Activated CD4-positive, alpha-beta memory T cell treated with anti-CD3 and anti-CD28 coated beads, Interleukin-2, amount 10 ng/mL, durations not matched to agents 7 days and 5 days (primary cell): ENCODE data around the gene GLIS1. TPM values are rescaled to one million over a fixed set of nuclear protein-coding genes. Genes with fewer than 3 reads are reported as not detected.
"Not testable (repeated sequence)": the region's sequence is repeated elsewhere in the genome, so short reads cannot be mapped to it uniquely, and the experiment has no call there.

Experiments used
- CTCF ChIA-PET: fragments of 350-600 bp; sonication (Branson Sonifier 250); formaldehyde crosslinking; loops from one replicate; lab custom pipeline; 2021; ENCODE audit warnings: antibody characterized with exemption, inconsistent platforms; lab: Charles Lee
- POLR2A ChIA-PET: fragments of 350-600 bp; sonication (Branson Sonifier 250); formaldehyde crosslinking; loops from one replicate; lab custom pipeline; 2021; ENCODE audit warnings: antibody characterized with exemption; lab: Charles Lee
- DNase-seq: peaks from one replicate; pipeline ENCODE4 v3.0.0-alpha.2; 2020
- H3K27ac Mint-ChIP-seq: one replicate; pipeline ENCODE4 v1.8.0; 2021; ENCODE audit warnings: mild to moderate bottlenecking, mixed read lengths
- H3K27me3 Mint-ChIP-seq: one replicate; pipeline ENCODE4 v1.8.0; 2021; ENCODE audit warnings: mixed read lengths
- H3K36me3 Mint-ChIP-seq: one replicate; pipeline ENCODE4 v1.8.0; 2021; ENCODE audit warnings: low read depth, mixed read lengths
- H3K4me1 Mint-ChIP-seq: one replicate; pipeline ENCODE4 v1.8.0; 2021; ENCODE audit warnings: mixed read lengths
- H3K4me3 Mint-ChIP-seq: one replicate; pipeline ENCODE4 v1.8.0; 2021; ENCODE audit warnings: mild to moderate bottlenecking, mixed read lengths
- H3K9me3 Mint-ChIP-seq: one replicate; pipeline ENCODE4 v1.8.0; 2021; ENCODE audit warnings: mixed read lengths
- total RNA-seq, 2 experiments: library from RNA; stranded (reverse); gene quantifications; one replicate each; pipeline ENCODE4 v1.2.3, GENCODE V29; 2021

The GLIS1 gene
- total RNA-seq, 2 experiments from 2014 or later: not detected

DNA sequence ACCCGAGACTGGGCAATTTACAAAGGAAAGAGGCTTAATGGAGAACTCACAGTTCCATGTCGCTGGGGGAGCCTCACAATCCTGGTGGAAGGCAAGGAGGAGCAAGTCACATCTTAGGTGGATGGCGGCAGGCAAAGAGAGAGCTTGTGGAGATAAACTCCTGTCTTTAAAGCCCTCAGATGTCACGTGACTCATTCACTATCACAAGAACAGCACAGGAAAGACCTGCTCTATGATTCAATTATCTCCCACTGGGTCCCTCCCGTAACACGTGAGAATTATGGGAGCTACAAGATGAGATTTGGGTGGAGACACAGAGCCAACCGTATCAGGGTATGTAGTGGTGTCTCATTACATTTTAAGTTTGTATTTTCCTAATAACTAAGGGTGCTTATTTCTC lies 21.5 kb upstream of the GLIS1 start:
- DNase-seq, H3K9me3 Mint-ChIP-seq, H3K4me3 Mint-ChIP-seq, H3K27ac Mint-ChIP-seq, CTCF ChIA-PET, H3K4me1 Mint-ChIP-seq, POLR2A ChIA-PET, H3K27me3 Mint-ChIP-seq: not testable (repeated sequence)
- peaks cover 13% of the 10 kb centered on the region for H3K36me3 Mint-ChIP-seq

DNA sequence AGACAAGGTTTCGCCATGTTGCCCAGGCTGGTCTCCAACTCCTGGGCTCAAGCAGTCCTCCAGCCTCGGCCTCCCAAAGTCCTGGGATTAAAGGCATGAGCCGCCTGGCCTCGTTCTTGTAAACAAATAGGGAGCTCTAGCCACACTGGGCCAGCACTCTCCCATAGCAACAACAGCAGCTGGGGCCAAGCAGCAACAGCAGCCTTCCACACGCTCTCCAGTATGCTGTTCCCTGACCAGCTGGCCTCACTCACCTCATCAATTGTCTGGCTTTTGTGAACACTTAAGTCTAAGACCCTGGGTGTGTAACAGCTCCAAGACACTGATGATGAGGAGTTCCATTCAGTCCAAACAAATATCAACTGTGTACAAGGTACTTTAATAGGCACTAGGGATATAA lies 16.9 kb upstream of the GLIS1 start:
- Mint-ChIP-seq H3K9me3 (no peaks in the 10 kb centered on the region), H3K27me3 (no peaks in the 10 kb centered on the region), H3K36me3 (peaks cover 4% of the 10 kb centered on the region), H3K27ac (no peak overlapping the region), H3K4me3 (no peak overlapping the region), H3K4me1 (no peaks in the 10 kb centered on the region)
- CTCF ChIA-PET: interaction anchor here (1.8 kb wide), 1 partner anchor 271 kb away, joined by 5 read pairs; no protein-coding TSS in a partner anchor
- POLR2A ChIA-PET: no interaction called here
- no peak for DNase-seq

GRCh38 chr1:53754484-53755312 lies 15.7 kb upstream of the GLIS1 start:
- Mint-ChIP-seq H3K4me1 (no peaks in the 10 kb centered on the region), H3K36me3 (no peaks in the 10 kb centered on the region), H3K27me3 (no peaks in the 10 kb centered on the region), H3K4me3 (no peak overlapping the region), H3K9me3 (no peaks in the 10 kb centered on the region), H3K27ac (no peak overlapping the region)
- ChIA-PET POLR2A (no interaction called here), CTCF (interaction anchor here (0.6 to 2.3 kb wide), 12 partner anchors 8 to 1199 kb away, joined by 3 to 13 read pairs (median 3); partner anchors contain the start of gene ZYG11A)
- peak; percentile 33 for DNase-seq

- CTCF ChIA-PET: interaction anchor here (1.0 to 2.3 kb wide), 2 partner anchors 10 to 36 kb away, joined by 3 to 13 read pairs; no protein-coding TSS in a partner anchor
- Mint-ChIP-seq H3K27ac (no peak overlapping the region), H3K36me3 (no peaks in the 10 kb centered on the region), H3K27me3 (peaks cover 4% of the 10 kb centered on the region), H3K9me3 (no peaks in the 10 kb centered on the region), H3K4me1 (no peaks in the 10 kb centered on the region), H3K4me3 (no peak overlapping the region)
- no peak for DNase-seq
- POLR2A ChIA-PET: no interaction called here
Measured at GRCh38 chr1:53752281-53752680, 13.3 kb upstream of the GLIS1 start.

DNA sequence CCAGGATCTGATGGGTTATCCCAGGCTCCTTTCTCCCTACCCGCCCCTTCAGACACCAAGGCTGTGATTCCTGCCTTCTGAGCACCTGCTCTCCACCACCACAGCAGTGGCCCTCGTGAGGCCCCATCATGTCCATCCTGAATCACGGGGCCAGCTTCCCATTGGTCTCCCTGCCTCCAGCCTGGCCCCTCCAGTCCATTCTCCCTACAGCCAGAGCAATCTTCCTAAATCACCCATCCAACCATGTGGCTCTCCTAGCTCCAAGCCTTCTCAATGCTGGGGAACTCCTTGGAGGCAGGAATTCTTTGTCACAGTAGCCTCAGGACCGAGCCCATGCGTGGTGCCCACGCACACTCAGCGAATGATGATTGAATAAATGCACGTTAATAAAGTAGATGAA lies 8.9 kb upstream of the GLIS1 start:
- no peak overlapping the region for H3K27ac Mint-ChIP-seq
- peaks cover 4% of the 10 kb centered on the region for H3K9me3 Mint-ChIP-seq
- ChIA-PET POLR2A (no interaction called here), CTCF (no interaction called here)
- peaks cover under 1% of the 10 kb centered on the region for H3K36me3 Mint-ChIP-seq
- no peak for DNase-seq
- H3K4me3 Mint-ChIP-seq: no peak overlapping the region
- no peaks in the 10 kb centered on the region for H3K4me1 Mint-ChIP-seq
- H3K27me3 Mint-ChIP-seq: peaks cover 19% of the 10 kb centered on the region

- Mint-ChIP-seq H3K36me3 (peaks cover 3% of the 10 kb centered on the region), H3K4me1 (peaks cover 8% of the 10 kb centered on the region), H3K9me3 (peaks cover 7% of the 10 kb centered on the region), H3K27ac (no peak overlapping the region), H3K27me3 (peaks cover 55% of the 10 kb centered on the region), H3K4me3 (peak overlapping the region; percentile 30)
- POLR2A ChIA-PET: no interaction called here
- CTCF ChIA-PET: no interaction called here
- no peak for DNase-seq
Measured at GRCh38 chr1:53740621-53741105, 1.7 kb upstream of the GLIS1 start.

GRCh38 chr1:53738205-53739108 lies 507 bp downstream of the GLIS1 start:
- Mint-ChIP-seq H3K27ac (no peak overlapping the region), H3K9me3 (peaks cover 7% of the 10 kb centered on the region), H3K4me1 (peaks cover 8% of the 10 kb centered on the region), H3K4me3 (no peak overlapping the region), H3K36me3 (peaks cover 3% of the 10 kb centered on the region), H3K27me3 (peaks cover 73% of the 10 kb centered on the region)
- CTCF ChIA-PET: no interaction called here
- no peak for DNase-seq
- POLR2A ChIA-PET: no interaction called here

- no peak overlapping the region for H3K4me3 Mint-ChIP-seq
Measured at GRCh38 chr1:53737648-53738204, 1.2 kb downstream of the GLIS1 start.

DNA sequence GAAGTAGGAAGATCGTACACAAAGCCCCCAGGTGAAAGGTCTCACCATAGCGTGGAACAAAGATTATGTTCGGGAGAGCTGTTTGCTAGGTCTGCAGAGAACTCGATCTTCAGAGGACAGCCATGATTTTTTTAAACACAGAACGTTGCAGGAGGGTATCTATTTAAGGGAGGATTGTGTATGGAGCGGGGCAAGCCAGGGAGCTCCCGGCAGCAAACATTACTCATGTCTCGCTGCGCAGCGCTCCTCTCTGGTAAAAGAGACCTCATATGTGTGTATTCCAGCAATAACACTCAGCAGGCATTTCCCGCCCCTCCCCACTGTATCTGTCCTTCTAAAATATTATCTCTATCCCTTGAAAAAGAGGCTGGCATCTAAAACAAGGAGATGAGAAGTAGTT lies 2.7 kb downstream of the GLIS1 start:
- Mint-ChIP-seq H3K9me3 (no peaks in the 10 kb centered on the region), H3K4me3 (no peak overlapping the region), H3K27ac (no peak overlapping the region), H3K36me3 (no peaks in the 10 kb centered on the region), H3K4me1 (peaks cover 8% of the 10 kb centered on the region), H3K27me3 (peaks cover 68% of the 10 kb centered on the region)
- DNase-seq: no peak
- ChIA-PET CTCF (interaction anchor here (1.1 kb wide), 1 partner anchor 26 kb away, joined by 3 read pairs; no protein-coding TSS in a partner anchor), POLR2A (no interaction called here)

More at GRCh38 chr1:53737648-53738204, 1.2 kb downstream of the GLIS1 start:
- DNase-seq: no peak
- peaks cover 2% of the 10 kb centered on the region for H3K9me3 Mint-ChIP-seq
- ChIA-PET CTCF (no interaction called here), POLR2A (no interaction called here)
- peaks cover 71% of the 10 kb centered on the region for H3K27me3 Mint-ChIP-seq
- H3K36me3 Mint-ChIP-seq: peaks cover 2% of the 10 kb centered on the region
- H3K27ac Mint-ChIP-seq: no peak overlapping the region
- H3K4me1 Mint-ChIP-seq: peaks cover 8% of the 10 kb centered on the region

GRCh38 chr1:53735681-53736080 lies 3.3 kb downstream of the GLIS1 start:
- H3K4me3 Mint-ChIP-seq: no peak overlapping the region
- H3K36me3 Mint-ChIP-seq: no peaks in the 10 kb centered on the region
- POLR2A ChIA-PET: no interaction called here
- no peaks in the 10 kb centered on the region for H3K9me3 Mint-ChIP-seq
- H3K27ac Mint-ChIP-seq: no peak overlapping the region
- no peak for DNase-seq
- H3K27me3 Mint-ChIP-seq: peaks cover 65% of the 10 kb centered on the region
- peaks cover 8% of the 10 kb centered on the region for H3K4me1 Mint-ChIP-seq
- CTCF ChIA-PET: interaction anchor here (1.1 kb wide), 1 partner anchor 27 kb away, joined by 3 read pairs; no protein-coding TSS in a partner anchor

DNA sequence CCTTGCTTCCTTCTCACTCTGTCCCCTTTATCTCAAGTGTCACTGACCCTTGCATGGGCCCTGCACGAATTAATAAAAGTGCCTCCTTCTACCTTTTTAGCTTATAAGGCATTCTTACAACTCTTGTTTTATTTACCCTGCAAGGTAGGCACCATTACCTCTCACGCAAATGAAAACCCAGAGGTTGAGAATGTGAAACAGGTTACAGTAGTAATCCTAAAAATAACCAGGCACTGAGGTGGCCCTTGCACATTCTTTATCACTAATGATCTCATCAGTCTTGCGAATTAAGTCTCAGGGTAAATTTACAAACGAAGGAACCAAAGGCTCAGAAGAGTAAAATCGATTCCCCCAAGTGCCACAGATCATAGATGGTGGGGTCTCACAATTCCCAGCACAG lies 3.7 kb downstream of the GLIS1 start:
- no peak for DNase-seq

GRCh38 chr1:53734650-53735211 lies 4.2 kb downstream of the GLIS1 start:
- H3K27ac Mint-ChIP-seq: no peak overlapping the region
- peaks cover 61% of the 10 kb centered on the region for H3K27me3 Mint-ChIP-seq
- H3K36me3 Mint-ChIP-seq: no peaks in the 10 kb centered on the region
- DNase-seq: no peak
- peaks cover 7% of the 10 kb centered on the region for H3K4me1 Mint-ChIP-seq
- H3K4me3 Mint-ChIP-seq: no peak overlapping the region
- no peaks in the 10 kb centered on the region for H3K9me3 Mint-ChIP-seq
- ChIA-PET POLR2A (no interaction called here), CTCF (no interaction called here)

More for the DNA sequence above, 3.7 kb downstream of the GLIS1 start:
- CTCF ChIA-PET: interaction anchor here (1.1 kb wide), 1 partner anchor 27 kb away, joined by 3 read pairs; no protein-coding TSS in a partner anchor
- Mint-ChIP-seq H3K36me3 (no peaks in the 10 kb centered on the region), H3K4me1 (peaks cover 8% of the 10 kb centered on the region), H3K4me3 (no peak overlapping the region), H3K27me3 (peaks cover 66% of the 10 kb centered on the region), H3K27ac (no peak overlapping the region), H3K9me3 (no peaks in the 10 kb centered on the region)
- POLR2A ChIA-PET: no interaction called here
